GM18498 (cell line): Measurements from ENCODE around the gene TYK2.
A peak's percentile ranks its signal among the peaks of the same experiment; 100 is the strongest.
"Not testable (repeated sequence)": the region's sequence is repeated elsewhere in the genome, so short reads cannot be mapped to it uniquely, and the experiment has no call there.

Source experiments
- ATAC-seq: cut with Tn5 transposase; IDR thresholded peaks from one replicate; pipeline ENCODE4 v1.9.1; 2021; ENCODE audit warnings: mild to moderate bottlenecking, moderate library complexity; ENCODE audit not compliant: unreplicated experiment

TYK2 gene

DNA sequence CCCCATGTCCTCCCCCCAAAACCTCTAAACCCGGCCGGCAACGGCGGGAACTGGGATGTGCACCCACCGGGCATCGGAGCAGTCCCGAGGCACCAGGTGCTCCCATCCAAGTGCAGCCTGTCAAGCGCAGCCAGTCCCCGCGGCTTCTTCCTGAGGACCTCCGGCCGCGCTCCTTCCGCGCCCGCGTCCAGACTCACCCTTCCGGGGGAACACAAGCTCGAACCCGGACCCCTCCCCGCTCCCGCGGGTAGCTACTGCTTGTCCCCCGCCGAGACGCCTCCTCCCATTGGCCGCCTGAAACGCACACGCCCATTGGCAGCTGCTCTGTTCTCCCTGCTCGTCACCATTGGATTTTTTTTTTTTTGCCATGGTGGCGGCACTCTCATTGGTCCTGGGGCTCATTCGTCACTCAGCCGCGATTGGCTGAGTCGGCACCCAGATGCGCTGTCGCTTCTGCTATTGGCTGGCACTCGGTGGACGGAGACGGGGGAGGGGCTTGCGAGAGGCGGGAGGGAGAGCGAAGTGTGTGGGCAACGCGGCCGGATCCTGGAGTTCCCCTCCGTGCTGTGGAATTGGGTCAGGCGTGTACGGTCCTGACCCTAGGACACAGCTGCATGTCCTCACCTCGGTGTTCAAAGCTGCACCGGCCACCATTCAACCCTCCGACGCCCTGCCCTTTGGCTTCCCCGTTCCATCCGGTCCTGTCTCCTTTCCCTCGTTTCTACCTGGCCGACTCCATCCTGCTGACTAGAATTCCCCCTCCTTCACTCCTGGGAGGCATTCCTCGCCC lies at the start of gene TYK2:
TSS of gene TYK2 (minus strand) at position 260 of the 790 bp plus-strand sequence. CDS start 2,166 bp downstream, outside the sequence.
- peak; percentile 96 for ATAC-seq

DNA sequence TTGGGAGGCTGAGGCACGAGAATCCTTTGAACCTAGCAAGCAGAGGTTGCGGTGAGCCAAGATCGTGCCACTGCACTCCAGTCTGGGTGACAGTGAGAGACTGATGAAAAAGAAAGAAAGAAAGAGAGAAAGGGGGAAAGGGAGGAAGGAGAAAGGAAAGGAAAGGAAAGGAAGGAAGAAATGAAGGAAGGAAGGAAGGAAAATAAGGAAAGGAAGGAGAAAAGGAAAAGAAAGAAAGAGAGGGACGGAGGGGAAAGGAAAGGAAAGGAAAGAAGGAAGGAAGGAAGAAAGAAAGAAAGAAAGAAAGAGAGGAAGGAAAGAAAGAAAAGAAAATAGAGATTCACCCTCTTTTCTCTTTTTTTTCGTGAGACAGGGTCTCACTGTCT lies 48.6 kb upstream of the TYK2 start:
- ATAC-seq = no peak

DNA sequence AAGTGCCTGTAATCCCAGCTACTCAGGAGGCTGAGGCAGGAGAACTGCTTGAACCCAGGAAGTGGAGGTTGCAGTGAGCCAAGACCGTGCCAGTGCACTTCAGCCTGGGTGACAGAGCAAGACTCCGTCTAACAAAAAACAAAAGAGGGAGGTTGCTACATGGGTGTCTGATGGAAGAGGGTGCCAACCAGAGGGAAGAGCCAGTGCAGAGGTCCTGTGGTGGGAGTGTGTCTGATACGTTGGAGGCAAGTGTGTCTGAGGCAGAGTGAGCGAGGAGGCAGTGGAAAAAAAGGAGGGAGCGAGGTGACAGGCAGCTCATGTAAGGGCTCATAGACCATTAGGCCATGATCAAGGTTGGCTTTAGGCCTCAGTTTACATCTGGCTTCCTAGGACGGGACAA lies 46.8 kb upstream of the TYK2 start:
- ATAC-seq = no peak

DNA sequence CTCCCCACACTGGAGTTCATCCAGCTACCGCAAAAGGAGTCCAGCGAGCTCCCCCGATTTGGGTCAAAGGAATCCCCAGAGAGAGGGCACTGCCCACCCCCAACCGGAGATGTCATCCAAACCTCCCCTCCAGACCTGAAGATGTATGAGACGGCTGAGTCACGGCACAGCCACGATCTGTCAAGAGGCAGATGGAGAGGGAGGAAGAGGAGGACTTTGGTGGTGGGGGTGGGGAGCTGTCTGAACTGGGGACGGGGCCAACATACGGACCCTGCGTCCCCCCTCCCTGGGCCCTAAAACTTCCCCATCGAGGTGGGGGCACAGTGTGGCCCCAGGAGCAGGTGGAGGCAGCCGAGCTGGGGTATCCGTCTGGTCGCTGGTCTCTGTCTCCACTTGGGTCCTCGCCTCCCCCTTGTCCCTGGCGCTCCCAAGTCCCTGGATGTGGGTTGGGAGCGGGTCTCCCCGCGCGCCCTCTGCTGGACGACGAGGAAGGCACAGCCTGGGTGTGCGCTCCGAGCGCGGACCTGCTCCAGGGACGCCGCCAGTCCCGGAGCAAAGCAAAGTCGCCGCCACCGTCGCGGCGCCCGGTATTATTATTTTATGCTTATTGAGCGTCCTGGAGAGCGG lies 43.8 kb upstream of the TYK2 start:
- peak; percentile 34 for ATAC-seq

DNA sequence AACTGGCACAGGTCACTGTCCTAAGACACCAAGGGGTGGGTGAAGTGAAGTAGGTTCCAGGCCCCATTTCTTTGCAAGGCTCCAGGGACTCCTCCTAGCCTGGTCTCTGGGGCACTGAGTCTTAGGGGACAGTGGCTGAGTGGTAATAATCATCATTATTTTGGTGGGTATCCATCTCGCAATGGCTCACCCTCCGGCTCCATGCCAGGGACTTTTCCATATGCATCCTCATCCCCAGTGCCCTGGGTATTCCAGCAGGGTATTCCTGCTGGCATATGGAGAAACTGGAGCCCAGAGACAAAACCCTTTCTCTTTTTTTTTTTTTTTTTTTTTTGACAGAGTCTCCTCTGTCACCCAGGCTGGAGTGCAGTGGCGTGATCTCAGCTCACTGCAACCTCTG lies 42.5 kb upstream of the TYK2 start:
- ATAC-seq = no peak

DNA sequence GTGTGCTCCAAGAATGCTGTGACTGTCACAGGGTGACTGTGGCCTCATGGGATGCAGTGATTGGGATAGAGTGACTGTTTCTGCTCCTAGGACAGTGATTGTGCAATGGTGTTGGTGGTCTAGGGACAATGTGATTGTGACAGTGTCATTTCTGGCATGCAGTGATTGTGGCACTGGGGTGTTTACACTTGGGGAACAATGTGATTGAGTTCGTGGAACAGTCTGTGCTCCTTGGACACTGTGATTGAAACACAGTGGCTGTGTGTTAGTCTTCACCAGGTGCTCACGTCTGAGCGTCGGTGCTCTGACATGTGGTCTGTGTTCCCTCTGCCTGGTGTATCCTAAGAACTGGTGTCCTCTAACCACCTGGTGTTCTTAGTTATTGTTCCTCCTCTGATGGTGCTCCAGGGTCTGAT lies 41.7 kb upstream of the TYK2 start:
- ATAC-seq = no peak

DNA sequence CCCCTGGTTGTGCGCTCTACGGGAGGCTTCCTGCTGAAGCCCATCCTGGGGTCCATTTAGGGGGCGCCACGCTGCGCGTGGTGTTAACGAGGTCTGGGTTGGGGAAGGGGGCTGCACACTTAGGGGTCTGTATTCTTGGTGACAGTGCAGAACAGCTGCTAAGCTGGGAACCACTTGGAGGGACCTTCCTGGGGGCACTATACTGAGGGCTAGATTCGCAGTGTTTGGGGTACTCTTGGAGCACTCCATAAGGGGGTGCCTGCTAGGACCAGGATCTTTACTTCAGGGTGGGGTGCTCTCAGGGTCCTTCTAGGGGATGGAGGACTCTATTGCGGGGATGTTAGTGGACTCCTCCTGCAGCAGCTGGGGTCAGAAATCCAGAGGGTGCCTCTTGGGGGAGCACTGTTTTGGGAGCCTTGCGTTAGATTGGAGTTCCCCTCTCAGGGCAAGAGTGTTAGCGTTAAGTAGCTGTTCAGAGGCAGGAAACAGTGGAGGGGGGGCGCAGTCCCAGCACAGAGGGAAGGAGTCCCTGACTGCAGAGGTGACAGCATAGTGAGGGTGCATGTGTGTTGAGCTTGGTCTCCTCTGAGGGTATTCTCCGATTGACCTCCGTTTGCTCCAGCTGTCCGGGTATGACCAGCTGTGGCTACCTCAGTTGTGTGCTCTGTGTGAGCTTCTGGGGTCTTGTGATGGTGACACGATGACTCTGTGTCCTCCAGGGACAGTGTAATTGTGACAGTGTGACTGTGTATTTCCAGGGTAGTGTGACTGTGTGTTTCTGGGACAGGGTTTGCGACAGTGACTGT lies 41.1 kb upstream of the TYK2 start:
- ATAC-seq = no peak

DNA sequence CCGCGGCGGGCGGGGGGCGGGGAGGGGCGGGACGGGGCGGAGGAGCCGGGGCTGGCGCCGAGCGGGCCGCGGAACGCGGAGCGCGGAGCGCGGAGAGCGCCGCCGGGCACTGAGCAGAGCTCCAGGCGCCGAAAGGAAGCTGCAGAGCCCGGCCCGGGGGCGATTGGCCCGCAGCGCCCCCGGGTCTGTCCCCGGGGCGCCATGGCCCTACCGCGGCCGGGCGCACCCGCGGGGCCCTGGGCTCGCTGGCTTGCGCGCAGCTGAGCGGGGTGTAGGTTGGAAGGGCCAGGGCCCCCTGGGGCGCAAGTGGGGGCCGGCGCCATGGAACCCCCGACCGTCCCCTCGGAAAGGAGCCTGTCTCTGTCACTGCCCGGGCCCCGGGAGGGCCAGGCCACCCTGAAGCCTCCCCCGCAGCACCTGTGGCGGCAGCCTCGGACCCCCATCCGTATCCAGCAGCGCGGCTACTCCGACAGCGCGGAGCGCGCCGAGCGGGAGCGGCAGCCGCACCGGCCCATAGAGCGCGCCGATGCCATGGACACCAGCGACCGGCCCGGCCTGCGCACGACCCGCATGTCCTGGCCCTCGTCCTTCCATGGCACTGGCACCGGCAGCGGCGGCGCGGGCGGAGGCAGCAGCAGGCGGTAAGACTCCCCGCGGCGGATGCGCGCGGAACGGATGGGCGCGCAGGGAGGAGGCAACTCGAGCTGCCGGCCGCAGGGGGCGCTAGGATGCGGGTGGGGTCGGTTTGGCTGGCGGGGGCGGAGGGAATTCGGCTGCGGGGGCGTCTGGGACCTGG lies 40.3 kb upstream of the TYK2 start, which contains the start of gene PDE4A:
TSS of gene PDE4A (plus strand) at position 95 of the 796 bp plus-strand sequence. CDS start at position 322, 227 bp downstream.
- ATAC-seq = no peak

DNA sequence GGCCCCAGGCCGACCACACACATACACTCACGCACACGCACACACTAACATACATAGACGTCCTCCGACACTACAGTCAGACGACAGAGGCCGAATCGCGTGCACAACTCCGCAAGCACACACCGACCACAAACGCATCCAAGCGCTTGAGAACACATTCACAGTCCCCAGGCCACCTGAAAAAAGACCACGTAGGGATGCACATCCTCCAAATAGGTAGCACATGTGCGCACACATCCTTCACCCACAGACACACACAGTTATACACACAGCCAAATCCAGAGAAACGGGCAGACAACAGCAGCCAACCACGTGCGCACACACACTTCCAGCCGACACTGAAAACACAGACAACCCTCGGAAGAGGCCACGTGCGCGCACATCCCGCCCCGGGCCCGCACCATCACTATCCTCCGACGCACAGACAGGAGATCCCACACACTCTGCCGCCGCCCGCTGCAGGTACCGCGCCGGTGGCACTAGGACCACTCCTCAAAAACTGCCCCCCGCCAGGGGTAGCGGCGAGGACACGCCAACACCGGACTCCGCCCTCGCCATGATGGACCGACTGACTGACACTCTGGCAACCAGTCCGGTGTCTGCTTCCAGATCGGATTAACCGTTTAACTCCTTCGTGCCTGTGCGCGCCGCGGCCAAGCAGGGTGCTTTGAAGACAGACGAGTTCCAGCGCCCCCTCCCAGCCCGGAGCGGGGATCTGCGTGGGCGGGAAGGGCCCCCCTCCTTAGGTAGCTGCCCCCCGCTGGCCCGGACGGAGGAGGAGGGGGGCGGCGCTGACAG lies 39.5 kb upstream of the TYK2 start:
- no peak for ATAC-seq

DNA sequence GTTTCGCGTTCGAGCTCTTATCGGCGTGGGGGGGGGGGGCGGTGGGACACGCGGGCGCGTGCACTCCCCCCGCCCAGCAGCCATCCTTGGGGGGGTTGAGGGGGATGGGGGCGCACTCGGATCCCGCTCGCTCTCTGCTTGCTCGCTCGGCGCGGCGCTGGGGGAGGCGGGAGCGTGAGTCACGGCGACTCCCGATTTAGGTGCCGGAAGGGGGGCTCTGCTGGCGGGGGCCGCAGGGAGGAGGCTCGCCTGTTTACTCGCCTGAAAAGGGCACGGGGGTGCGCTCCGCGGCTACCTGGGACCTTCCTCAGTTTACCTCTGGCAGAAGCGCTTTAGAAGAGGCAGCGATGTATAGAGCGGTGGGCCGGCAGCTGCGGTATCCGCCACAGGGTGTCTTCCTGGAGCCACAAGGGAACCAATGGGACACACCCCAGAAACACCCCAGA lies 38.9 kb upstream of the TYK2 start:
- ATAC-seq = no peak

DNA sequence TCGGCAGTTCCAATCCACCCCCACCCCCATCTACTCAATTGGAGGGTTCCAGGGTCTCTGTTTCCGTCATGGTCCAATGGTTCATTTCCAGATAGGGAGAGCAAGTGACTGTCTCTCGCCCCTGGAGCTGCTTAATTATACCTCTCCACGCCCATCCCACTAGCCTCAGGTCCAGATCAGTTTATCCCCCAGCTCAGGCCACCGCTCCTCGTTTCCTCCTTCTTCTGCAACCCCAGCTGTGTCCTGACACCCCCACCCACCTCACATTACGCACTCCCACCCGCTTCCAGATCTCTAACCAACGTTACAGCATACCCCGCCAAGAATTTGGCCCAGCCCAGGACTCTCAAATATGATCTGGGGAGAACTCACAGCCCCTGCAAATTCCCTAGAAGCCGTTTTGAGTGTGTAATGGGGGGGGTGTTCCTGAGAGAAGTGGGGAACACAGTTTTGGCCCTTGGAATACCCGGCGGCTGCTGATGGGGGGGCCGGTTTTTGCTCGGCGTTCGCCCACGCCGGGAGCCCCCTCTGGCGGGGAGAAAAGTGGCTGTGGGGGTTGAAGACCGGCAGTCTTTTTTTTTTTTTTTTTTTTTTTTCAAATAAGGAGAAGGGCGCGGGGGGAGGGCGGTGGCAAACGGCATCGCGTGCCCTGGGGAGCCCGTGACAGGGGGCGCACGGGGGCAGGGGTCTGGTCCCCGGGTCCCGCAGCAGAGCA lies 38.3 kb upstream of the TYK2 start:
- no peak for ATAC-seq

DNA sequence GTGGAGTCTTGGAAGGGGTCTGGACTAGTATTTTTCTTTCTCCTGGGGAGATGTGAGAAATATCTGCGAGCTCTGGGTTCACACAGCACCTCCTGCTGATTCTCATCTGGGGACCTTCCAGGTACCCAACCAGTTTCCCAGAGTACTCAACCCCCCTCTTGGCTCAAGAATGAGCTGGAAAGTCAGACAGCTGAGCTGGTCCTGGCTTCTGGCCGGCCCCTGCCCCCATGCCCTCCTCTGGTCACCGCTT lies 37.8 kb upstream of the TYK2 start:
- no peak for ATAC-seq

DNA sequence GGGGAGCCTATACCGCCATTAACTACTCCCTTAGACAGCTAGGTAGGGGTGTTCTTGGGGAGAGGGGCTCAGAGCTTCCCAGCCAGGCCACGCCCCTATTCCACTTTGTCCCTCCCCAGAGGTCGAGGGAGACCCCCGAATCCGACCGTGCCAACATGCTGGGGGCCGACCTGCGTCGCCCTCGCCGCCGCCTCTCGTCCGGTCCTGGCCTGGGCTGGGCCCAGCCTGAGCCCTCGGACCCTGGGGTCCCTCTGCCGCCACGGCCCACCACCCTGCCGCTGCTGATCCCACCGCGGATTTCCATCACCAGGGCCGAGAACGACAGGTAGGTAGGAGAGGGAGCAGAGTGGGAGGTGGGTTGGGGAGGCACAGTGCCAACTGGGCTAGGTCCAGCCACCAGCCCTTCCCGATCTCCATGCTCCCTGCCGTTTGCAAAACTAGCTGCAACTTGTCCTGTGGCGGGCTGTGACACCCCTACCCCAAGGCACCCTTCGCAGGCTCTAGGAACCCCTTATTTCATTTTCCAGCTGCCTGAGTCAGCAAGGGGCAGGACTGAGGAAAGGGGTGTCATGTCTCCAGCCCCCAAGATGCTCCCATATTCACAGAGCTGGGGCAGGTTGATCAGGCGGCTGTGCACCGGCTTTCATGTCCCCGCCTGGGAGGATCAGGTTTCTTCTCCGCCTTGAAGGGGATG lies 37.3 kb upstream of the TYK2 start:
- no peak for ATAC-seq

DNA sequence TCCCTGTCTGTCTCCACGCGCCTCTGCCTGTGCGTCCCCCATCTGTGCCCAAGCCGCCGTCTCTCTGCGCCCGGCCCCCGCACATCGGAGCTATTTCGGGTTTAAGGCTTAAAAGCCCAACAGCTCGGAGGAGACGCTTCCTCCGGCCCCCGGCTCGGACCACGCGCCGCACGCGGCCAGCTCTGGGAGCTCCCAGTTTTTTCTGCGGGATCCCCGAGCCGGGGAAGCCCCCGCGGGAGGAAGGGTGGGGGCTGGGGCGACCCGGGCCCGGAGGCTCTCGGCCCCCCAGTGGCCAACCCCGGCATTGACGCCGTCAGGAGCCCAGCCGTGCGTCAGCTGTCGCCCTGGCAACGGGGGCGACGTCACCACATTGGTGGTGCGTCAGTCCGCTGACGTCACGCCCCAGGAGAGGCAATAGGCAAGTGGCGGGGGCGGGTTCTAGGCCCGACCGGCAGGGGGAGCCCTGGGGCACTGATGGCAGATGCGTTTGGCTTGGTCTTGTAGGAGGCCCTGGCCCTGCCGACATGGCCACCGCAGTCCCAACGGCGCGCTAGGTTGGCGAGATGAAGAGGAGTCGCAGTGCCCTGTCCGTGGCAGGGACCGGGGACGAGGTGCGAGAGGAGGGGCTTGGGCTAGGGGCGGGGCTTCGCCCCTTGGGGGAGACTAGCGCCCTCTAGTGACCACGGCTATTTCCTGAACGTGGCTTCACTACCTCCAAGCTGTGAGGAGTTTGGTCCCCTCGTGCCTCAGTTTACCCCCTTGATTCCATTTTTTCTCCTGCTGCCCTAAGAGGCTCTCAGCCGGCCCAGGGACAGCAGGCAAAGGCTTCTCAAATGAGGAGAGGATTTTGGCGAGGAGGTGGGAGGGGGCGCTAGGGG lies 36.2 kb upstream of the TYK2 start:
- ATAC-seq = peak; percentile 60

DNA sequence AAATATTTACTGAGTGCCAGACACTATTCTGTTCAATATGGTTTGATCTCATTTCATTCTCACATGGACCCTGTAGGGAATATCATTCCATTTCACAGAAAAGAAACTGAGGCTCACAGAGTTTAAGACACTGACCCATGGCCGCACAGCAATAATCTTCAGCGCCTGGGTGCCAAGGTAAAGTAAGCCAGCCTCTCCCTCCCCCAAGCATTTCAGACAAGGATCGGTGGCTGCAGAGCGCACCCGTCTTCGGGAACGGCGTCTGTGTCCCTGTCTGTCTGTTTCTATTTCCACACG lies 35.7 kb upstream of the TYK2 start:
- no peak for ATAC-seq

DNA sequence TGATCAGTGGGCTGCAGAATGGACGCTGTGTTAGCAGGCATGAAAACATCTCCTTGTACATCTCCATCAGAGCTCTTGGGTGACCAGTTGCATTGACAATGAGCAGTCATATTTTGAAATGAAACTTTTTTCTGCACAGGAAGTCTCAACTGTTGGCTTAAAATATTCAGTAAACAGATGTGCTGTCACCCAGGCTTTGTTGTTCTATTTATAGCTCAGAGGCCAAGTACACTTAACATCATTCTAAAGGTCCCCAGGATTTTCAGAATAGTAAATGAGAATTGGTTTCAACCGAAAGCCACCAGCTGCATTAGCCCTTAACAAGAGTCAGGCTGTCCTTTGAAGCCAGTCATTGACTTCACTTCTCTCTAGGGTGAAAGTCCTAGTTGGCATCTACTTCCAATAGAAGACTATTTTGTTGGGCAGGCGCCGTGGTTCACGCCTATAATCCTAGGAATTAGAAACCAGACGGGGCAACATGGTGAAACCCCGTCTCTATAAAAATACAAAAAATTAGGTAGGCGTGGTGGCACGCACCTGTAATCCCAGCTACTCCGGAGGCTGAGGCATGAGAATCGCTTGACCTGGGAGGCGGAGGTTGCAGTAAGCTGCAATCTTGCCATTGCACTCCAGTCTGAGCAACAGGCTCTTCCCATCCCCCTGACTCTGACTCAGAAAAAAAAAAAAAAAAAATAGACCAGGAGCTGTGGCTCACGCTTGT lies 32.0 kb upstream of the TYK2 start:
- ATAC-seq = peak; percentile 55

DNA sequence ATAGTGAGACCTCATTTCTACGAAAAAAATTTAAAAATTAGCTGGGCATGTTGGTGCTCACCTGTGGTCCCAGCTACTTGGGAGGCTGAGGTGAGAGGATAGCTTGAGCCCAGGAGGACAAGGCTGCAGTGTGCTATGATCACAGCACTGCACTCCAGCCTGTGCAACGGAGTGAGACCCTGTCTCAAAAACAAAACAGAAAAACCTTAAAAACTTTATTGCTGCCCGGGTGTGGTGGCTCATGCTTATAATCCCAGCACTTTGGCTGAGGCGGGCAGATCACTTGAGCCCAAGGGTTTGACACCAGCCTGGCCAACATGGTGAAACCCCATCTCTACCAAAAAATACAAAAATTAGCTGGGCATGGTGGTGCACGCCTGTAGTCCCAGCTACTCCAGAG lies 30.9 kb upstream of the TYK2 start:
- not testable (repeated sequence) for ATAC-seq
